HG02759 (cell line): Measurements from ENCODE around the gene ADH1C.

ENCODE experiments used
- ATAC-seq: cut with Tn5 transposase; IDR thresholded peaks from one replicate; pipeline ENCODE4 v1.9.1; 2021; ENCODE audit warnings: mild to moderate bottlenecking, moderate library complexity; ENCODE audit not compliant: unreplicated experiment

Gene ADH1C

DNA sequence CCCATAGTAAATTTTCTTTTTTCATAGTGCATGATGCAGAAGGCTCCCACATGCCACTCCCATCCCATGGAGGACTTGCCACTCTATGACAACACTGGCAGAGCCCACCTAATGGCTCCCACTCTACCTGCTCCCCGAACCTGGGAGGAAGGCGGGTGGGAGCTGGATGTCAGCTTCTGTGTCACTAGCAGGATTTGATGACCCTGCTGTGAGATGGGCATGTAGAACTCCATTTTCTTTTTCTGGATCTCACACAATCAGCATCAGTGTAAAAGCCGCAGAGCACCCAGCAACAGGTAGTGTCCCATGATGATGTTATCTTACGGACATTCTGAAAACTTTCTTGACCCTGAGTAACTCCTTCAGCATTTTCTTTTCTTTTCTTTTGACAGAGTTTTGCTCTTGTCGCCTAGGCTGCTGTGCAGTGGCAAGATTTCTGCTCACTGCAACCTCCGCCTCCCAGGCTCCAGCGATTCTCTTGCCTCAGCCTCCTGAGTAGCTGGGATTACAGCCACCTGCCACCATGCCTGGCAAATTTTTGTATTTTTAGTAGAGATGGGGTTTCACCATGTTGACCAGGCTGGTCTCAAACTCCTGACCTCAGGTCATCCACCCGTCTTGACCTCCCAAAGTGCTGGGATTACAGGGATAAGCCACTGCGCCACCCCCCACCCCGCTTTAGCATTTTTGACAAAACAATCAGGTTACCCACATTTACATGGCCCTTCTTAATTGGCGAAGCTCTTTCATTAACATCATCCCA, 46.7 kb downstream of the ADH1C start:
- ATAC-seq, result no peak

GRCh38 chr4:99301376-99302164, 51.0 kb downstream of the ADH1C start:
- ATAC-seq, result no peak

DNA sequence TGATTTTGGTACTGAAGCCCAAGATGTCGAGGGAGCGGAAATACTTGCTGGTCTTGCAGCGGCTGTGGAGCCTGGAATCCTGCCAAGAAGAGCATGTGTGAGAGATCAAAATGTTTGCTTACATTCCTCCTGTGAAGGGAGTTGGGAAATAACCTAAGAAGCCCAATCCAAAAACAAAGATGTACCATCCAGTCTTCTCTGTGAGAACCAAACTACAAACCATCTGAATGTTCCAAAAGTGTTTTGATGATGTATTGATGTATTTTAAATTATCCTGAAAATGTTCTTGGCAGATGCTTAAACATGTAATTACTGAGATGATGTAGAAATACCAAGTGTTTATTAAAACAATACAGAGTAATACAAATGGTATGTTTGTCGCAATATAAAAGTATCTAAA, 51.6 kb downstream of the ADH1C start:
- no peak for ATAC-seq

DNA sequence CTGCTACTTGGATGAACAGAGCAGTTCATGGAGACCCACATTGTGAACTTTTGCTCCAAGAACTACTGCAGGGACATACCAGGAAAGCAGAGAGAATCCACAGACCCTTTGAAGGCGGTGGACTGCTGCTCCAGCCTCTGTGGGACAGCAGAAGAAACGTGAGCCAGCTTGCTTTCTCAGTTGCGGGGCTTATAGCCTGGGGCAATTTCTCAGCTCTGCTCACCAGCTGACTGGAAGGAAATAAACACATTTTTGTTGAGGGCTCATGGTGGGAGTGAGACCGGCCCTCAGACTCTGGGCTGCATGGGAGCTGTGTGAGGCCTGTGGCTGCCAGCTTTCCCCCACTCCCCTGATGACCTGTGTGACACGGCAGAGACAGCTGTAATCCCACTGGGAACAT, 59.2 kb downstream of the ADH1C start:
- no peak for ATAC-seq

- ATAC-seq, result no peak
Measured at GRCh38 chr4:99290848-99291786, 61.4 kb downstream of the ADH1C start, which contains the start of gene ADH1A. TSS of gene ADH1A (minus strand) at chr4:99290985. CDS start at chr4:99290914, 71 bp downstream.
